ENCODE results near the gene SLC39A11.
"Not testable (repeated sequence)": the region's sequence is repeated elsewhere in the genome, so short reads cannot be mapped to it uniquely, and the experiment has no call there.

The SLC39A11 gene

DNA sequence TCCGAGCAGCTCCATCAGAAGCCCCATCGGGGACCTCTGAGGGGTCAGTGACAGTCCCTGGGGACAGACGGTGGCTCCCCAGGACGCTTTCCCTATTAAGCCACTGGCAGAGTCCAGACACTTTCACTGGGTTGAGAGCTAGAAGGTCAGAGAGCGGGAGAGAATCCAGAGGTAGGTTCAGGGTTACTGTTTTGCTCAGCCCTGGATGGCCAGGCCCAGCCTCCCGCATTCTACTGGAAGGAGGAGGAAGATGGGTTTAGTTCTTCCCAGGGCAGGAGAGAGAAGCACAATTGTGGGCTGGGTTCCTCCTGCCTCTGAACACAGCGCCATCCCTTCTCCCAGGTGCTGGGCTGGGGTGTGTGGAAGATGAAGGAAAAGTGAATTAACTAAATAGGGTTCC is 452.8 kb downstream of the SLC39A11 start:
- TF ChIP-seq RARB (CRISPR knock-in tag; IDR thresholded peaks at IDR 0.05) (no peak), ZNF8 (CRISPR knock-in tag; IDR thresholded peaks at IDR 0.05) (no peak), CSDC2 (CRISPR knock-in tag; IDR thresholded peaks at IDR 0.05) (no peak), ARNTL (CRISPR knock-in tag; IDR thresholded peaks at IDR 0.05; ENCODE audit: borderline replicate concordance, low read depth) (no peak), TCF4 (CRISPR knock-in tag; IDR thresholded peaks at IDR 0.05; ENCODE audit: borderline replicate concordance) (no peak), PPARA (CRISPR knock-in tag; IDR thresholded peaks at IDR 0.05; ENCODE audit: borderline replicate concordance) (no peak), OSR1 (CRISPR knock-in tag; IDR thresholded peaks at IDR 0.05) (no peak), ESRRG (CRISPR knock-in tag; IDR thresholded peaks at IDR 0.05) (no peak), ISL1 (CRISPR knock-in tag; IDR thresholded peaks at IDR 0.05) (no peak), ZNF70 (CRISPR knock-in tag; IDR thresholded peaks at IDR 0.05) (no peak)
- TF ChIP-seq, protein P1, sequence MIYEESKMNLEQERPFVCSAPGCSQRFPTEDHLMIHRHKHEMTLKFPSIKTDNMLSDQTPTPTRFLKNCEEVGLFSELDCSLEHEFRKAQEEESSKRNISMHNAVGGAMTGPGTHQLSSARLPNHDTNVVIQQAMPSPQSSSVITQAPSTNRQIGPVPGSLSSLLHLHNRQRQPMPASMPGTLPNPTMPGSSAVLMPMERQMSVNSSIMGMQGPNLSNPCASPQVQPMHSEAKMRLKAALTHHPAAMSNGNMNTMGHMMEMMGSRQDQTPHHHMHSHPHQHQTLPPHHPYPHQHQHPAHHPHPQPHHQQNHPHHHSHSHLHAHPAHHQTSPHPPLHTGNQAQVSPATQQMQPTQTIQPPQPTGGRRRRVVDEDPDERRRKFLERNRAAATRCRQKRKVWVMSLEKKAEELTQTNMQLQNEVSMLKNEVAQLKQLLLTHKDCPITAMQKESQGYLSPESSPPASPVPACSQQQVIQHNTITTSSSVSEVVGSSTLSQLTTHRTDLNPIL (CRISPR knock-in tag; IDR thresholded peaks at IDR 0.05; ENCODE audit: low read depth): no peak
- TF ChIP-seq, protein P2, sequence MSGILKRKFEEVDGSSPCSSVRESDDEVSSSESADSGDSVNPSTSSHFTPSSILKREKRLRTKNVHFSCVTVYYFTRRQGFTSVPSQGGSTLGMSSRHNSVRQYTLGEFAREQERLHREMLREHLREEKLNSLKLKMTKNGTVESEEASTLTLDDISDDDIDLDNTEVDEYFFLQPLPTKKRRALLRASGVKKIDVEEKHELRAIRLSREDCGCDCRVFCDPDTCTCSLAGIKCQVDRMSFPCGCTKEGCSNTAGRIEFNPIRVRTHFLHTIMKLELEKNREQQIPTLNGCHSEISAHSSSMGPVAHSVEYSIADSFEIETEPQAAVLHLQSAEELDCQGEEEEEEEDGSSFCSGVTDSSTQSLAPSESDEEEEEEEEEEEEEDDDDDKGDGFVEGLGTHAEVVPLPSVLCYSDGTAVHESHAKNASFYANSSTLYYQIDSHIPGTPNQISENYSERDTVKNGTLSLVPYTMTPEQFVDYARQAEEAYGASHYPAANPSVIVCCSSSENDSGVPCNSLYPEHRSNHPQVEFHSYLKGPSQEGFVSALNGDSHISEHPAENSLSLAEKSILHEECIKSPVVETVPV (CRISPR knock-in tag; IDR thresholded peaks at IDR 0.05): no peak
- ATAC-seq: no peak

GRCh38 chr17:72638932-72639331 is 453.6 kb downstream of the SLC39A11 start:
- not testable (repeated sequence) for ATAC-seq

DNA sequence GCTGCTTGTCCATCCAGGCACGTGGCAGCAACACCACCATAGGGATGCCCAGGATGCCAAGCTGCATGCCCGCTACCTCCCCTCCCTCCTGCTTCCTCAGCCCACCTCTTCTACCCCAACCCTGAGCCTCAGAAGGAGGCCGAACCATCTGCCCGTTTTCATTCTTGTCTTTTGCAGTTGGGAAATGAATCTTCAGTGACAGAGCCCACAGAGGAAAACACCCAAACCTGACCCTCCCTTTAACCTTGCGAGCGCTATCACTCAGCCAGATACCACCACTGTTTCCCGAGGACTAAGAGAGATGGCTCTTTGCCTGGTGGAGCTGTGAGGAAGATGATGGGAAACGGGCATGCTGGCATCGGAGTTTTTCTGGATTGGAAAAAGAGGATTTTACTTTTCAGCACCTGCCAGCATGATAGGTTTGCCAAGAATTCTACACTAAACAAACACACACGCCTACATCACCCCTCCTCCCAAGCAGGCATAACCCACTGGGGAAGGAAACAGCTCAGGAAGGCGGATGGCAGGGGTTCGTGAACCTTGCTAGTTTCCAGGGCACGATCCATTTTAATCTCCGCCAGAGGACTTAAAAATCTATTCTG is 457.4 kb downstream of the SLC39A11 start:
- TF ChIP-seq ZFP30 (CRISPR knock-in tag; IDR thresholded peaks at IDR 0.05): no peak
- no peak for TF ChIP-seq CSDC2 (CRISPR knock-in tag; IDR thresholded peaks at IDR 0.05)
- TF ChIP-seq BACH2 (CRISPR knock-in tag; IDR thresholded peaks at IDR 0.05; ENCODE audit: borderline replicate concordance): no peak
- no peak for TF ChIP-seq ARNTL (CRISPR knock-in tag; IDR thresholded peaks at IDR 0.05; ENCODE audit: borderline replicate concordance, low read depth)
- no peak for TF ChIP-seq POU6F1 (CRISPR knock-in tag; IDR thresholded peaks at IDR 0.05; ENCODE audit: borderline replicate concordance, low read depth)
- no peak for ATAC-seq

- TF ChIP-seq GLIS3 (CRISPR knock-in tag; IDR thresholded peaks at IDR 0.05) (no peak), RARB (CRISPR knock-in tag; IDR thresholded peaks at IDR 0.05) (no peak), TCF4 (CRISPR knock-in tag; IDR thresholded peaks at IDR 0.05; ENCODE audit: borderline replicate concordance) (no peak), TOX (CRISPR knock-in tag; IDR thresholded peaks at IDR 0.05; ENCODE audit: borderline replicate concordance) (no peak), ZNF565 (CRISPR knock-in tag; conservative IDR thresholded peaks at IDR 0.05; ENCODE audit: low read depth) (no peak), CSDC2 (CRISPR knock-in tag; IDR thresholded peaks at IDR 0.05) (no peak), POU6F1 (CRISPR knock-in tag; IDR thresholded peaks at IDR 0.05; ENCODE audit: borderline replicate concordance, low read depth) (no peak), ZNF8 (CRISPR knock-in tag; IDR thresholded peaks at IDR 0.05) (no peak), PATZ1 (CRISPR knock-in tag; IDR thresholded peaks at IDR 0.05; ENCODE audit: borderline replicate concordance) (no peak), ESRRG (CRISPR knock-in tag; IDR thresholded peaks at IDR 0.05) (no peak), ISL1 (CRISPR knock-in tag; IDR thresholded peaks at IDR 0.05) (no peak)
- TF ChIP-seq, protein P3, sequence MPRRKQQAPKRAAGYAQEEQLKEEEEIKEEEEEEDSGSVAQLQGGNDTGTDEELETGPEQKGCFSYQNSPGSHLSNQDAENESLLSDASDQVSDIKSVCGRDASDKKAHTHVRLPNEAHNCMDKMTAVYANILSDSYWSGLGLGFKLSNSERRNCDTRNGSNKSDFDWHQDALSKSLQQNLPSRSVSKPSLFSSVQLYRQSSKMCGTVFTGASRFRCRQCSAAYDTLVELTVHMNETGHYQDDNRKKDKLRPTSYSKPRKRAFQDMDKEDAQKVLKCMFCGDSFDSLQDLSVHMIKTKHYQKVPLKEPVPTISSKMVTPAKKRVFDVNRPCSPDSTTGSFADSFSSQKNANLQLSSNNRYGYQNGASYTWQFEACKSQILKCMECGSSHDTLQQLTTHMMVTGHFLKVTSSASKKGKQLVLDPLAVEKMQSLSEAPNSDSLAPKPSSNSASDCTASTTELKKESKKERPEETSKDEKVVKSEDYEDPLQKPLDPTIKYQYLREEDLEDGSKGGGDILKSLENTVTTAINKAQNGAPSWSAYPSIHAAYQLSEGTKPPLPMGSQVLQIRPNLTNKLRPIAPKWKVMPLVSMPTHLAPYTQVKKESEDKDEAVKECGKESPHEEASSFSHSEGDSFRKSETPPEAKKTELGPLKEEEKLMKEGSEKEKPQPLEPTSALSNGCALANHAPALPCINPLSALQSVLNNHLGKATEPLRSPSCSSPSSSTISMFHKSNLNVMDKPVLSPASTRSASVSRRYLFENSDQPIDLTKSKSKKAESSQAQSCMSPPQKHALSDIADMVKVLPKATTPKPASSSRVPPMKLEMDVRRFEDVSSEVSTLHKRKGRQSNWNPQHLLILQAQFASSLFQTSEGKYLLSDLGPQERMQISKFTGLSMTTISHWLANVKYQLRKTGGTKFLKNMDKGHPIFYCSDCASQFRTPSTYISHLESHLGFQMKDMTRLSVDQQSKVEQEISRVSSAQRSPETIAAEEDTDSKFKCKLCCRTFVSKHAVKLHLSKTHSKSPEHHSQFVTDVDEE (CRISPR knock-in tag; IDR thresholded peaks at IDR 0.05): no peak
- TF ChIP-seq, protein P2 (CRISPR knock-in tag; IDR thresholded peaks at IDR 0.05): no peak
- TF ChIP-seq, protein P1 (CRISPR knock-in tag; IDR thresholded peaks at IDR 0.05; ENCODE audit: low read depth): no peak
- no peak for ATAC-seq
Observed at GRCh38 chr17:72634621-72635020, 457.9 kb downstream of the SLC39A11 start.

Measured in SK-N-SH treated with all-trans-retinoic acid at 6 μM for 48 hours (cell line).